GM12878 (cell line): ENCODE data around the gene CELSR1. TPM values are rescaled to one million over a fixed set of nuclear protein-coding genes. Genes with fewer than 3 reads are reported as not detected.

Experiments used
- ATAC-seq: fragments of 200-7000 bp; cut with Tn5 transposase; 3 replicates; pipeline ENCODE4 v1.9.1; 2020; ENCODE audit warnings: mild to moderate bottlenecking, moderate library complexity
- BruUV-seq: library from RNA; stranded (reverse); fragments of 400-500 nt; replicated peaks from 2 replicates; lab custom pipeline; 2021; lab: Mats Ljungman, UMichigan
- CTCF ChIA-PET: fragments of 300-600 bp; sonication (Branson Sonifier 250); formaldehyde crosslinking; extraction: SDS; loops from one replicate; lab custom pipeline; 2021; ENCODE audit warnings: inconsistent platforms; lab: Yijun Ruan, JAX
- POLR2A ChIA-PET: fragments of 350-600 bp; formaldehyde crosslinking; extraction: SDS; loops from one replicate; lab custom pipeline; 2021; ENCODE audit warnings: inconsistent platforms; lab: Charles Lee
- RAD21 ChIA-PET: fragments of 300-600 bp; sonication (Branson Sonifier 250); formaldehyde crosslinking; loops from one replicate; lab custom pipeline; 2023; ENCODE audit warnings: antibody characterized with exemption; ENCODE audit not compliant: unreplicated experiment; lab: Charles Lee
- SMC1A ChIA-PET: fragments of 300-600 bp; sonication (Branson Sonifier 250); formaldehyde crosslinking; loops from one replicate; lab custom pipeline; 2023; ENCODE audit not compliant: unreplicated experiment, uncharacterized antibody; lab: Charles Lee
- DNase-seq: peaks from one replicate; pipeline ENCODE4 v3.0.0-alpha.2; 2011; ENCODE audit warnings: low read depth, low spot score
- FAIRE-seq: peaks from 3 replicates; lab custom pipeline; 2011; peaks lifted over from hg19 to GRCh38; lab: Jason Lieb, UNC
- H2AFZ ChIP-seq: 2 replicates; pipeline ENCODE4 v1.6.0; 2011; ENCODE audit warnings: low read depth, low read length, control low read depth; ENCODE audit not compliant: control insufficient read depth
- H3K27ac ChIP-seq: 2 replicates; pipeline ENCODE4 v1.5.1; 2011; ENCODE audit warnings: control low read depth; ENCODE audit not compliant: control insufficient read depth, insufficient read depth
- H3K27me3 ChIP-seq, 2 experiments: replicated peaks in 1 of 2; 2 replicates each; pipeline versions ENCODE4 v1.6.0 to v1.6.1; 2011; ENCODE audit warnings: low read length in 1 of 2; ENCODE audit not compliant: control insufficient read depth in 2 of 2, insufficient read depth in 2 of 2
- H3K36me3 ChIP-seq, 2 experiments: 2 replicates each; pipeline ENCODE4 v1.5.1; 2011; ENCODE audit warnings: low read length in 1 of 2; ENCODE audit not compliant: control insufficient read depth in 2 of 2, insufficient read depth in 2 of 2
- H3K4me1 ChIP-seq: 2 replicates; pipeline ENCODE4 v1.6.1; 2011; ENCODE audit warnings: mild to moderate bottlenecking, low read length, moderate library complexity, mixed read lengths; ENCODE audit not compliant: control insufficient read depth, insufficient read depth
- H3K4me2 ChIP-seq: 2 replicates; pipeline ENCODE4 v1.6.0; 2011; ENCODE audit warnings: control low read depth; ENCODE audit not compliant: control insufficient read depth, insufficient read depth
- H3K4me3 ChIP-seq: fragments of 200-600 bp; sonication (generic); 2 replicates; pipeline ENCODE4 v1.5.1; 2016
- H3K79me2 ChIP-seq: 2 replicates; pipeline ENCODE4 v1.6.0; 2011; ENCODE audit warnings: low read length; ENCODE audit not compliant: control insufficient read depth, insufficient read depth
- H3K9ac ChIP-seq: 2 replicates; pipeline ENCODE4 v1.8.0; 2011; ENCODE audit warnings: low read length, control low read depth, mixed read lengths; ENCODE audit not compliant: control insufficient read depth, insufficient read depth
- H3K9me3 ChIP-seq: replicated peaks from 3 replicates; pipeline ENCODE4 v1.5.1; 2011; ENCODE audit warnings: mild to moderate bottlenecking, low read length; ENCODE audit not compliant: control insufficient read depth, insufficient read depth
- H4K20me1 ChIP-seq: 2 replicates; pipeline ENCODE4 v1.6.0; 2011; ENCODE audit not compliant: control insufficient read depth, insufficient read depth
- BCL11A ChIP-seq: IDR thresholded peaks from 2 replicates; pipeline ENCODE4 v1.6.1; 2011; ENCODE audit warnings: low read depth, low read length
- CBFB ChIP-seq: IDR thresholded peaks from 2 replicates; pipeline ENCODE4 v1.6.1; 2016; ENCODE audit warnings: antibody characterized with exemption, low read depth
- CUX1 ChIP-seq: IDR thresholded peaks from 2 replicates; pipeline ENCODE4 v1.6.1; 2012; ENCODE audit warnings: improper control_type of control experiment, low read depth, low read length; ENCODE audit not compliant: insufficient replicate concordance
- EED ChIP-seq: sonication (generic); IDR thresholded peaks from 2 replicates; pipeline ENCODE4 v1.6.1; 2016; ENCODE audit warnings: antibody characterized with exemption, low read depth
- EZH2 ChIP-seq: IDR thresholded peaks from 2 replicates; pipeline ENCODE4 v1.6.1; 2012; ENCODE audit warnings: low read depth, mild to moderate bottlenecking, control low read depth, inconsistent platforms, low read length, borderline replicate concordance; ENCODE audit not compliant: control insufficient read depth
- HSF1 ChIP-seq: fragments of 150-350 bp; IDR thresholded peaks from 2 replicates; pipeline ENCODE4 v1.6.1; 2014; ENCODE audit warnings: mild to moderate bottlenecking, low read depth, low read length
- JUND ChIP-seq: IDR thresholded peaks from 2 replicates; pipeline ENCODE4 v1.6.1; 2012; ENCODE audit warnings: low read depth, mild to moderate bottlenecking, low read length, improper control_type of control experiment, moderate library complexity
- NR2C1 ChIP-seq: fragments of 450-650 bp; IDR thresholded peaks from 2 replicates; pipeline ENCODE4 v1.6.1; 2017; ENCODE audit warnings: antibody characterized with exemption, mild to moderate bottlenecking, moderate library complexity
- POLR2AphosphoS5 ChIP-seq: IDR thresholded peaks from 2 replicates; pipeline ENCODE4 v1.6.1; 2011; ENCODE audit warnings: mild to moderate bottlenecking, low read length, inconsistent platforms
- SMC3 ChIP-seq: IDR thresholded peaks from 2 replicates; pipeline ENCODE4 v1.6.1; 2011; ENCODE audit warnings: low read length, improper control_type of control experiment, borderline replicate concordance
- WGBS: methylation state at CpG from one replicate; pipeline ENCODE4 v1.1.6; 2016; ENCODE audit warnings: low lambda C conversion rate; ENCODE audit not compliant: insufficient replicate concordance, insufficient coverage; ENCODE audit errors: missing lambda C conversion rate; 5-methylcytosine and 5-hydroxymethylcytosine counted together
- in situ Hi-C: fragments of 300-500 bp; cut with MboI; formaldehyde crosslinking; loops from 9 replicates; pipeline ENCODE4 v1.14.3; 2018; ENCODE audit warnings: mixed read lengths
- intact Hi-C: fragments of 100-400 bp; cut with micrococcal nuclease; formaldehyde crosslinking; loops from one replicate; pipeline ENCODE4 v1.14.2; 2022; ENCODE audit not compliant: unreplicated experiment
- polyA plus RNA-seq, 11 experiments: library from polyadenylated mRNA; depleted of rRNA in 4 of 11; unstranded in 6 of 11; stranded (reverse) in 5 of 11; fragments of >200 nt; fragmentation: Nextera tagmentation in 4 of 11; fragmentation: Illumina TruSeq in 1 of 11; extraction: Ambion mirVana in 4 of 11; extraction: Trizol in 1 of 11; gene quantifications; 1 replicate in 1 of 11; 2 replicates in 10 of 11; pipeline versions ENCODE4 v1.2.1 to v1.2.3, GENCODE V29; 2011 to 2016; ENCODE audit warnings: inconsistent platforms in 2 of 11, missing spikeins in 2 of 11, low read depth in 1 of 11
- total RNA-seq, 4 experiments: library from RNA; depleted of rRNA in 3 of 4; stranded (reverse); fragments of >200 nt in 3 of 4; fragmentation: Illumina TruSeq in 1 of 4; extraction: Trizol in 1 of 4; gene quantifications; 2 replicates each; pipeline versions ENCODE4 v1.2.1 to v1.2.3, GENCODE V29; 2013 to 2021
- TF ChIP-seq, protein P1 (sequence below): fragments of 450-650 bp; formaldehyde crosslinking; IDR thresholded peaks from 2 replicates; pipeline ENCODE4 v1.4.0; 2022; ENCODE audit warnings: mild to moderate bottlenecking, moderate library complexity
- TF ChIP-seq, protein P2 (sequence below): IDR thresholded peaks from 2 replicates; pipeline ENCODE4 v1.6.1; 2012; ENCODE audit warnings: low read depth, low read length, improper control_type of control experiment

CELSR1 gene
- total and polyA plus RNA-seq, 10 of the 15 experiments (the other 5 are each of a cell fraction or from before 2014, with no cell fraction given): 0.05 to 1.7 (median 0.35) TPM; not detected in 2

DNA sequence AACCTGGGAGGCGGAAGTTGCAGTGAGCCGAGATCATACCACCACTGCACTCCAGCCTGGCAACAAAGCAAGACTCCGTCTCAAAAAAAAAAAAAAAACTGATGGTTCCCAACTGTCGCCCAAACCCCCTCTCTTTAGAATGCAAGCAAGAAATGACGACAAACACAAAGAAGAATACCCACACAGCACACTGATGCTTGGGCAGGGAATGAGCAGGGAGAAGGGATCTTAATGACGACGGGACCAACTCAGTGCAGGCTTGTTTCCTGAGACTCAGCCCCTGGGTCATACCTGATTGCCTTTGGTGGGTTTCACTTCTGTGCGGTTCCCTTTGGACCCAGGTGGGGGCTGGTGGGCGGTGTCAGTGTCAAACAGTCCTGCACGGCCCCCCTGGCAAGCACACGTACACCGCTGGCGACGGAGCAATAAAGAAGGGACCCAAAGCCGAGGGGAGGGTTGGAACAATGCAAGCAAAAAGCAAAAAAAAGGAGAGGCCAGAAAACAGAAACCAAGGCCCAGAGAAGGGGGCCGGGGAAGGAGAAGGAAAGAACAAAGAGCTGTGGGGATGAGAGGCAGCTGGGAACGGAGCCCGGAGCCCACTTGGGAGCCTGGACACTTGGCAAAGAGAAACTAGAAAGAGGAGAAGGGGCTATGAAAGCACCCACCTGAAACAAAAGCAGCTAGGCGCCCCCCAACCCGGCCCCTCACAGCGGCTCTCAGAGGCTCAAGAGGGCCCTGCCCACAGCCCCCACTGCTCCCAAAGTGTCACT lies 99.6 kb downstream of the CELSR1 start:
- Histone ChIP-seq H3K27ac (no peak overlapping the region), H2AFZ (no peak overlapping the region), H3K79me2 (no peaks in the 10 kb centered on the region), H3K4me3 (no peak overlapping the region), H3K9me3 (no peaks in the 10 kb centered on the region; the same call in 2 of the 3 replicates), H4K20me1 (no peaks in the 10 kb centered on the region), H3K9ac (no peak overlapping the region), H3K4me1 (peaks cover 7% of the 10 kb centered on the region), H3K36me3 (no peaks in the 10 kb centered on the region), H3K27me3 (no peaks in the 10 kb centered on the region), H3K4me2 (no peak overlapping the region)
- WGBS: 32% methylated on average over 19 of the region's 21 CpGs
- no peak for DNase-seq
- SMC1A ChIA-PET: no interaction called here
- no peak for FAIRE-seq
- no TSS peak for BruUV-seq
- POLR2A ChIA-PET: no interaction called here
- intact Hi-C loops: no loop called here
- ATAC-seq: no peak
- RAD21 ChIA-PET: no interaction called here
- CTCF ChIA-PET: interaction anchor here (1.1 kb wide), 1 partner anchor 104 kb away, joined by 3 read pairs; no protein-coding TSS in a partner anchor
- in situ Hi-C loops: no loop called here
- TF ChIP-seq EED (no peak), CBFB (no peak), CUX1 (no peak), SMC3 (no peak), JUND (no peak), HSF1 (no peak), BCL11A (no peak), POLR2AphosphoS5 (no peak), NR2C1 (no peak), EZH2 (no peak)
- TF ChIP-seq, protein P1, sequence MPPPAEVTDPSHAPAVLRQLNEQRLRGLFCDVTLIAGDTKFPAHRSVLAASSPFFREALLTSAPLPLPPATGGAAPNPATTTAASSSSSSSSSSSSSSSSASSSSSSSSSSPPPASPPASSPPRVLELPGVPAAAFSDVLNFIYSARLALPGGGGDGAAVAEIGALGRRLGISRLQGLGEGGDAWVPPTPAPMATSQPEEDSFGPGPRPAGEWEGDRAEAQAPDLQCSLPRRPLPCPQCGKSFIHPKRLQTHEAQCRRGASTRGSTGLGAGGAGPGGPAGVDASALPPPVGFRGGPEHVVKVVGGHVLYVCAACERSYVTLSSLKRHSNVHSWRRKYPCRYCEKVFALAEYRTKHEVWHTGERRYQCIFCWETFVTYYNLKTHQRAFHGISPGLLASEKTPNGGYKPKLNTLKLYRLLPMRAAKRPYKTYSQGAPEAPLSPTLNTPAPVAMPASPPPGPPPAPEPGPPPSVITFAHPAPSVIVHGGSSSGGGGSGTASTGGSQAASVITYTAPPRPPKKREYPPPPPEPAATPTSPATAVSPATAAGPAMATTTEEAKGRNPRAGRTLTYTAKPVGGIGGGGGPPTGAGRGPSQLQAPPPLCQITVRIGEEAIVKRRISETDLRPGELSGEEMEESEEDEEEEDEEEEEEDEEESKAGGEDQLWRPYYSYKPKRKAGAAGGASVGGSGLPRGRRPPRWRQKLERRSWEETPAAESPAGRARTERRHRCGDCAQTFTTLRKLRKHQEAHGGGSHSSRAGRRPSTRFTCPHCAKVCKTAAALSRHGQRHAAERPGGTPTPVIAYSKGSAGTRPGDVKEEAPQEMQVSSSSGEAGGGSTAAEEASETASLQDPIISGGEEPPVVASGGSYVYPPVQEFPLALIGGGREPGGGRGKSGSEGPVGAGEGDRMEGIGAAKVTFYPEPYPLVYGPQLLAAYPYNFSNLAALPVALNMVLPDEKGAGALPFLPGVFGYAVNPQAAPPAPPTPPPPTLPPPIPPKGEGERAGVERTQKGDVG (CRISPR knock-in tag): no peak
- TF ChIP-seq, protein P2, sequence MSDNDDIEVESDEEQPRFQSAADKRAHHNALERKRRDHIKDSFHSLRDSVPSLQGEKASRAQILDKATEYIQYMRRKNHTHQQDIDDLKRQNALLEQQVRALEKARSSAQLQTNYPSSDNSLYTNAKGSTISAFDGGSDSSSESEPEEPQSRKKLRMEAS: no peak
